GM23338 (cell line): Measurements from ENCODE around the gene WDR62. TPM values are rescaled to one million over a fixed set of nuclear protein-coding genes. Genes with fewer than 3 reads are reported as not detected.

Source experiments
- ATAC-seq: fragments of 200-7000 bp; cut with Tn5 transposase; 3 replicates; pipeline ENCODE4 v1.9.1; 2020
- DNase-seq: peaks from one replicate; pipeline ENCODE4 v3.0.0-alpha.2; 2015; ENCODE audit warnings: low spot score
- H2AFZ ChIP-seq: fragments of 200-600 bp; sonication (generic); 2 replicates; pipeline ENCODE4 v1.8.0; 2016; ENCODE audit warnings: antibody characterized with exemption, mild to moderate bottlenecking, moderate library complexity
- H3F3A ChIP-seq: fragments of 200-600 bp; sonication (generic); replicated peaks from 2 replicates; pipeline ENCODE4 v1.8.0; 2017; ENCODE audit warnings: antibody characterized with exemption, mixed run types, low read depth
- H3K27ac ChIP-seq: fragments of 200-600 bp; sonication (generic); 2 replicates; pipeline ENCODE4 v1.6.1; 2016; ENCODE audit warnings: low read depth
- H3K27me3 ChIP-seq: fragments of 200-600 bp; sonication (generic); 2 replicates; pipeline ENCODE4 v1.8.0; 2016; ENCODE audit warnings: mild to moderate bottlenecking, mixed run types, moderate library complexity; ENCODE audit not compliant: insufficient read depth
- H3K36me3 ChIP-seq: fragments of 200-600 bp; sonication (generic); 2 replicates; pipeline ENCODE4 v1.8.0; 2016; ENCODE audit warnings: mild to moderate bottlenecking; ENCODE audit not compliant: insufficient read depth
- H3K4me1 ChIP-seq: fragments of 200-600 bp; sonication (generic); 2 replicates; pipeline ENCODE4 v1.8.0; 2016; ENCODE audit warnings: mild to moderate bottlenecking, moderate library complexity; ENCODE audit not compliant: insufficient read depth
- H3K4me2 ChIP-seq: fragments of 200-600 bp; sonication (generic); 2 replicates; pipeline ENCODE4 v1.7.1; 2017; ENCODE audit warnings: mixed run types
- H3K4me3 ChIP-seq: fragments of 200-600 bp; sonication (generic); 2 replicates; pipeline ENCODE4 v1.6.1; 2016; ENCODE audit warnings: mixed run types
- H3K79me2 ChIP-seq: fragments of 200-600 bp; sonication (generic); replicated peaks from 2 replicates; pipeline ENCODE4 v1.8.0; 2017; ENCODE audit warnings: mild to moderate bottlenecking; ENCODE audit not compliant: insufficient read depth
- H3K9me2 ChIP-seq: fragments of 200-600 bp; sonication (generic); 2 replicates; pipeline ENCODE4 v1.8.0; 2017; ENCODE audit not compliant: insufficient read depth
- H4K20me1 ChIP-seq: fragments of 200-600 bp; sonication (generic); replicated peaks from 2 replicates; pipeline ENCODE4 v1.8.0; 2017; ENCODE audit warnings: mild to moderate bottlenecking; ENCODE audit not compliant: insufficient read depth
- H3K27ac Mint-ChIP-seq: 2 replicates; pipeline ENCODE4 v1.8.0; 2020; ENCODE audit warnings: inconsistent platforms, mild to moderate bottlenecking, moderate library complexity, mixed read lengths
- H3K27me3 Mint-ChIP-seq: 3 replicates; pipeline ENCODE4 v1.8.0; 2022; ENCODE audit warnings: low read depth, mild to moderate bottlenecking, moderate library complexity, mixed read lengths, inconsistent platforms; ENCODE audit not compliant: insufficient read depth, poor library complexity
- H3K36me3 Mint-ChIP-seq: 3 replicates; pipeline ENCODE4 v1.8.0; 2021; ENCODE audit warnings: low read depth, mild to moderate bottlenecking, inconsistent platforms, moderate library complexity, mixed read lengths
- H3K4me1 Mint-ChIP-seq: 3 replicates; pipeline ENCODE4 v1.8.0; 2020; ENCODE audit warnings: mild to moderate bottlenecking, inconsistent platforms, mixed read lengths
- H3K4me3 Mint-ChIP-seq: 3 replicates; pipeline ENCODE4 v1.8.0; 2021; ENCODE audit warnings: moderate library complexity, mild to moderate bottlenecking, inconsistent platforms, mixed read lengths
- H3K9me3 Mint-ChIP-seq: 3 replicates; pipeline ENCODE4 v1.8.0; 2020; ENCODE audit warnings: moderate library complexity, mild to moderate bottlenecking, inconsistent platforms, mixed read lengths
- CREB1 ChIP-seq: fragments of 250-450 bp; sonication (Bioruptor Pico); IDR thresholded peaks from 2 replicates; pipeline ENCODE4 v1.5.0; 2020; ENCODE audit warnings: low read depth, mild to moderate bottlenecking, moderate library complexity
- ETS1 ChIP-seq: IDR thresholded peaks from 2 replicates; pipeline ENCODE4 v1.6.1; 2016; ENCODE audit warnings: antibody characterized with exemption
- EZH2 ChIP-seq: fragments of 200-600 bp; sonication (generic); IDR thresholded peaks from one replicate; pipeline ENCODE4 v1.8.0; 2017; ENCODE audit warnings: antibody characterized with exemption, mild to moderate bottlenecking, low read depth; ENCODE audit not compliant: unreplicated experiment
- POLR2AphosphoS5 ChIP-seq: IDR thresholded peaks from 2 replicates; pipeline ENCODE4 v1.6.1; 2016; ENCODE audit warnings: antibody characterized with exemption, low read depth
- ZNF462 ChIP-seq: fragments of 250-450 bp; sonication (Bioruptor Pico); IDR thresholded peaks from 2 replicates; pipeline ENCODE4 v1.5.0; 2020; ENCODE audit warnings: mild to moderate bottlenecking, moderate library complexity
- polyA plus RNA-seq: library from polyadenylated mRNA; unstranded; fragments of >200 nt; fragmentation: Nextera tagmentation; extraction: Ambion mirVana; gene quantifications from 2 replicates; pipeline ENCODE4 v1.2.1, GENCODE V29; 2016
- total RNA-seq: library from RNA; depleted of rRNA; stranded (reverse); fragments of >200 nt; shearing (Covaris generic); gene quantifications from 2 replicates; pipeline ENCODE4 v1.2.3, GENCODE V29; 2014

The WDR62 gene
- total and polyA plus RNA-seq, 2 experiments from 2014 or later, result 14.1 to 45.4 TPM

GRCh38 chr19:36150586-36150985 lies 95.9 kb downstream of the WDR62 start:
- Histone ChIP-seq H2AFZ (no peak overlapping the region), H3K36me3 (peaks cover 13% of the 10 kb centered on the region; the same call in 1 of the 2 replicates), H3K9me2 (no peaks in the 10 kb centered on the region), H3K27me3 (peaks cover 8% of the 10 kb centered on the region; the same call in 1 of the 2 replicates), H3K4me1 (peaks cover 13% of the 10 kb centered on the region), H3K4me3 (peak overlapping the region; percentile 77; the same call in 1 of the 2 replicates), H3K27ac (no peak overlapping the region), H4K20me1 (no peaks in the 10 kb centered on the region), H3K4me2 (0 out of 2 replicates have a peak overlapping the region, but pooled peaks have one; percentile 97), H3F3A (peaks cover 9% of the 10 kb centered on the region; the same call in 1 of the 2 replicates), H3K79me2 (no peaks in the 10 kb centered on the region)
- Mint-ChIP-seq H3K4me3 (peak overlapping the region; percentile 64; the same call in 1 of the 3 replicates), H3K27ac (no peak overlapping the region), H3K9me3 (no peaks in the 10 kb centered on the region), H3K36me3 (peaks cover 50% of the 10 kb centered on the region), H3K4me1 (peaks cover 11% of the 10 kb centered on the region), H3K27me3 (peaks cover 11% of the 10 kb centered on the region)
- ATAC-seq (no peak), DNase-seq (no peak)
- no peak for TF ChIP-seq CREB1
- no peak for TF ChIP-seq ETS1
- TF ChIP-seq EZH2, result no peak

- peak; percentile 59 for TF ChIP-seq POLR2AphosphoS5
- no peak for TF ChIP-seq ZNF462
- H3K36me3 ChIP-seq, result peaks cover 7% of the 10 kb centered on the region; the same call in 1 of the 2 replicates
- Mint-ChIP-seq H3K36me3 (peaks cover 43% of the 10 kb centered on the region), H3K27ac (no peak overlapping the region), H3K9me3 (no peaks in the 10 kb centered on the region), H3K4me3 (peak overlapping the region; percentile 64), H3K4me1 (peaks cover 19% of the 10 kb centered on the region), H3K27me3 (peaks cover 16% of the 10 kb centered on the region)
- peaks cover 21% of the 10 kb centered on the region for H3K4me1 ChIP-seq
- H4K20me1 ChIP-seq, result no peaks in the 10 kb centered on the region
- peak overlapping the region; percentile 97 for H3K4me2 ChIP-seq
- peaks cover 9% of the 10 kb centered on the region; the same call in 1 of the 2 replicates for H3F3A ChIP-seq
- H3K27ac ChIP-seq, result no peak overlapping the region
- peak overlapping the region; percentile 80; the same call in 1 of the 2 replicates for H2AFZ ChIP-seq
- peak overlapping the region; percentile 77 for H3K4me3 ChIP-seq
- H3K9me2 ChIP-seq, result no peaks in the 10 kb centered on the region
- peak; percentile 80 for ATAC-seq
- DNase-seq, result peak; percentile 89
- H3K27me3 ChIP-seq, result peaks cover 8% of the 10 kb centered on the region; the same call in 1 of the 2 replicates
- H3K79me2 ChIP-seq, result no peaks in the 10 kb centered on the region
These were observed 96.7 kb downstream of the WDR62 start for GRCh38 chr19:36151144-36152018.
